Measurements from ENCODE around the gene STK35. TPM values are rescaled to one million over a fixed set of nuclear protein-coding genes. Genes with fewer than 3 reads are reported as not detected.

STK35 gene
- total and polyA plus RNA-seq, 2 donors (not counting 3 experiments of a cell fraction or from before 2014, with no cell fraction given) = 10.2 to 17.5 TPM

DNA sequence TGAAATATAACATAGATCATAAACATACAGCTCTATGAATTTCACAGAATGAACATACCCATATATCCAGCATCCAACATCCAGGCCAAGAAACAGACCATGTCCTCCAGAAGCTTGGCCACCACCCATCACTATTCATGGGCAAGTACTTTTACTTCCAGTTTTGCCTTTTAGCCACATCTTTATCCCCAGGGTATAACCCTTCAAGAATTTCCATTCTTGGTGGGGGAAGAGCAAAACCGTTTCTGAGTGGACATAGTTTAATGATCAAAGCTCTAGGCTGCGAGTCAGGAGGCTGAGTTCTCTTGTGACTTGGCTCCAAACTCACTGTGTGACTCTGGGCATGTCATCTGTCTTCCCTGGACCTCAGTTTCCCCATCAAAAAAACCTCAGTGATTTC is 78.3 kb downstream of the STK35 start:
- H3K9me1 ChIP-seq (replicated peaks; ENCODE audit: control insufficient read depth, extremely low read depth, insufficient read depth, low read length) = no peaks in the 10 kb centered on the region
- intact Hi-C loops (cut with micrococcal nuclease) (no loop called here), dilution Hi-C loops (cut with MboI; ENCODE audit: extremely low pct_ligation_motif_present, low sequenced_read_pairs) (no loop called here)
- no peak overlapping the region for H3K27ac ChIP-seq (ENCODE audit: insufficient read depth, low read depth, low read length)
- no peaks in the 10 kb centered on the region for H3K4me1 ChIP-seq (ENCODE audit: control insufficient read depth, extremely low read depth, insufficient read depth, low read length)
- POLR2A ChIA-PET = no interaction called here
- H3K4me2 ChIP-seq (ENCODE audit: insufficient read depth, low read length) = no peak overlapping the region
- H3K4me3 ChIP-seq (replicated peaks in 1 of 3; ENCODE audit: insufficient read depth in 1 of 3, low read depth in 1 of 3, low read length in 3 of 3) = no peak overlapping the region
- no peaks in the 10 kb centered on the region for H3K27me3 ChIP-seq (ENCODE audit: control insufficient read depth in 2 of 2, insufficient read depth in 2 of 2, low read length in 2 of 2)
- no peak for TF ChIP-seq POLR2AphosphoS5 (IDR thresholded peaks at IDR 0.05; ENCODE audit: insufficient read depth, low read depth, low read length)
- no peak for TF ChIP-seq EZH2 (IDR thresholded peaks at IDR 0.05; ENCODE audit: borderline replicate concordance, low read depth, low read length, severe bottlenecking)
- no peak for TF ChIP-seq FOS (IDR thresholded peaks at IDR 0.05; ENCODE audit: borderline replicate concordance, insufficient read depth, low read length)
- TF ChIP-seq POLR2A (IDR thresholded peaks at IDR 0.05; ENCODE audit: low read depth, low read length) = no peak
- no peak for TF ChIP-seq GATA2 (IDR thresholded peaks at IDR 0.05; ENCODE audit: insufficient read depth, insufficient read length, low read depth, low read length)
- TF ChIP-seq, protein P1, sequence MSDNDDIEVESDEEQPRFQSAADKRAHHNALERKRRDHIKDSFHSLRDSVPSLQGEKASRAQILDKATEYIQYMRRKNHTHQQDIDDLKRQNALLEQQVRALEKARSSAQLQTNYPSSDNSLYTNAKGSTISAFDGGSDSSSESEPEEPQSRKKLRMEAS (IDR thresholded peaks at IDR 0.05; ENCODE audit: insufficient read depth, insufficient read length) = no peak
- TF ChIP-seq MYC (IDR thresholded peaks at IDR 0.05; ENCODE audit: low read depth, low read length) = no peak
- TF ChIP-seq, protein P2, sequence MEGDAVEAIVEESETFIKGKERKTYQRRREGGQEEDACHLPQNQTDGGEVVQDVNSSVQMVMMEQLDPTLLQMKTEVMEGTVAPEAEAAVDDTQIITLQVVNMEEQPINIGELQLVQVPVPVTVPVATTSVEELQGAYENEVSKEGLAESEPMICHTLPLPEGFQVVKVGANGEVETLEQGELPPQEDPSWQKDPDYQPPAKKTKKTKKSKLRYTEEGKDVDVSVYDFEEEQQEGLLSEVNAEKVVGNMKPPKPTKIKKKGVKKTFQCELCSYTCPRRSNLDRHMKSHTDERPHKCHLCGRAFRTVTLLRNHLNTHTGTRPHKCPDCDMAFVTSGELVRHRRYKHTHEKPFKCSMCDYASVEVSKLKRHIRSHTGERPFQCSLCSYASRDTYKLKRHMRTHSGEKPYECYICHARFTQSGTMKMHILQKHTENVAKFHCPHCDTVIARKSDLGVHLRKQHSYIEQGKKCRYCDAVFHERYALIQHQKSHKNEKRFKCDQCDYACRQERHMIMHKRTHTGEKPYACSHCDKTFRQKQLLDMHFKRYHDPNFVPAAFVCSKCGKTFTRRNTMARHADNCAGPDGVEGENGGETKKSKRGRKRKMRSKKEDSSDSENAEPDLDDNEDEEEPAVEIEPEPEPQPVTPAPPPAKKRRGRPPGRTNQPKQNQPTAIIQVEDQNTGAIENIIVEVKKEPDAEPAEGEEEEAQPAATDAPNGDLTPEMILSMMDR (IDR thresholded peaks at IDR 0.05; ENCODE audit: extremely low read depth in 1 of 2, insufficient read depth in 1 of 2, low read depth in 1 of 2, low read length in 2 of 2) = no peak
- TF ChIP-seq JUN (IDR thresholded peaks at IDR 0.05; ENCODE audit: borderline replicate concordance, insufficient read depth, insufficient read length, low read depth) = no peak
- no peak overlapping the region for H2AFZ ChIP-seq (ENCODE audit: low read depth, low read length)
- DNase-seq (ENCODE audit: low read depth, low spot score) (no peak), FAIRE-seq (no peak)
- H3K79me2 ChIP-seq (ENCODE audit: control insufficient read depth, insufficient read depth, low read length) = no peaks in the 10 kb centered on the region
- H3K9ac ChIP-seq (replicated peaks; ENCODE audit: extremely low read depth, insufficient read depth, low read length) = no peak overlapping the region
- no peaks in the 10 kb centered on the region for H3K9me3 ChIP-seq (replicated peaks; ENCODE audit: control insufficient read depth, insufficient read depth, low read length)
- no peaks in the 10 kb centered on the region for H4K20me1 ChIP-seq (replicated peaks; ENCODE audit: control insufficient read depth, extremely low read depth, insufficient read depth, low read length)
- CTCF ChIA-PET = interaction anchor here (1.1 to 1.3 kb wide), 2 partner anchors 8 to 174 kb away, joined by 3 read pairs; no protein-coding TSS in a partner anchor
- BruUV-seq (replicated peaks) = no TSS peak
- H3K36me3 ChIP-seq (ENCODE audit: control insufficient read depth in 2 of 2, extremely low read depth in 1 of 2, insufficient read depth in 2 of 2, low read length in 2 of 2) = no peaks in the 10 kb centered on the region

All from endothelial cell of umbilical vein (primary cell).